ACC112 (cell line): ENCODE measurements around the gene SH3BGRL2.
"Not testable (repeated sequence)": the region's sequence is repeated elsewhere in the genome, so short reads cannot be mapped to it uniquely, and the experiment has no call there.

Experiments
- H2AFZ ChIP-seq: fragments of 200-600 bp; sonication (generic); one replicate; pipeline ENCODE4 v1.6.0; 2017; ENCODE audit warnings: antibody characterized with exemption, low read length; ENCODE audit not compliant: unreplicated experiment
- H3K27ac ChIP-seq: fragments of 200-600 bp; sonication (generic); 2 replicates; pipeline ENCODE4 v1.5.1; 2014; ENCODE audit warnings: low read depth, mild to moderate bottlenecking, antibody characterized with exemption, low read length, moderate library complexity
- H3K27me3 ChIP-seq: fragments of 200-600 bp; sonication (generic); 2 replicates; pipeline ENCODE4 v1.6.1; 2014; ENCODE audit warnings: mild to moderate bottlenecking, antibody characterized with exemption, low read length, moderate library complexity, mixed read lengths; ENCODE audit not compliant: insufficient read depth
- H3K36me3 ChIP-seq: fragments of 200-600 bp; sonication (generic); 2 replicates; pipeline ENCODE4 v1.6.1; 2016; ENCODE audit warnings: mild to moderate bottlenecking, antibody characterized with exemption, low read length, moderate library complexity, mixed read lengths; ENCODE audit not compliant: insufficient read depth
- H3K4me1 ChIP-seq: fragments of 200-600 bp; sonication (generic); one replicate; pipeline ENCODE4 v1.6.1; 2016; ENCODE audit warnings: low read length, mixed read lengths; ENCODE audit not compliant: insufficient read depth, unreplicated experiment, control insufficient read depth
- H3K4me3 ChIP-seq: fragments of 200-600 bp; sonication (generic); 2 replicates; pipeline ENCODE4 v1.5.1; 2014; ENCODE audit warnings: mild to moderate bottlenecking, low read depth, low read length
- H3K79me2 ChIP-seq: fragments of 200-600 bp; sonication (generic); one replicate; pipeline ENCODE4 v1.6.0; 2016; ENCODE audit warnings: low read length; ENCODE audit not compliant: control insufficient read depth, unreplicated experiment, insufficient read depth

Gene SH3BGRL2

GRCh38 chr6:79737172-79737571 lies 106.0 kb downstream of the SH3BGRL2 start:
- Histone ChIP-seq H3K79me2 (no peaks in the 10 kb centered on the region), H3K27me3 (0 out of 2 replicates have a peak, but pooled peaks cover under 1% of the 10 kb centered on the region)

GRCh38 chr6:79742030-79742429 lies 110.9 kb downstream of the SH3BGRL2 start:
- H3K27me3 ChIP-seq, result no peaks in the 10 kb centered on the region
- no peak overlapping the region for H2AFZ ChIP-seq
- H3K4me1 ChIP-seq, result no peaks in the 10 kb centered on the region
- H3K36me3 ChIP-seq, result no peaks in the 10 kb centered on the region
- H3K79me2 ChIP-seq, result no peaks in the 10 kb centered on the region
- no peak overlapping the region for H3K27ac ChIP-seq
- no peak overlapping the region for H3K4me3 ChIP-seq

More at GRCh38 chr6:79737172-79737571, 106.0 kb downstream of the SH3BGRL2 start:
- H2AFZ ChIP-seq, result peak overlapping the region; percentile 55
- H3K4me1 ChIP-seq, result no peaks in the 10 kb centered on the region
- H3K27ac ChIP-seq, result no peak overlapping the region
- no peaks in the 10 kb centered on the region for H3K36me3 ChIP-seq
- peak overlapping the region; percentile 71 for H3K4me3 ChIP-seq

DNA sequence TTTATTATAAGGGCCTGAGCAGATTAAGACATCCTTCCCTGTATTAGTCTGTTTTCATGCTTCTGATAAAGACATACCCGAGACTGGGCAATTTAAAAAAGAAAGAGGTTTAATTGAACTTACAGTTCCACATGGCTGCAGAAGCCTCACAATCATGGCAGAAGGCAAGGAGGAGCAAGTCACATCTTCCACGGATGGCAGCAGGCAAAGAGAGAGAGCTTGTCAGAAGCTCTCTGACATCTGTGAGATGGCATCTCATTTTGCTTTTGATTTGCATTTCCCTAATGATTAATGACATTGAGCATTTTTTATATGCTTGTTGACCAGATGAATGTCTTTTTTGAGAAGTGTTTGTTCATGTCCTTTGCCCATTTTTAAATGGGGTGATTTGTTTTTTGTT lies 114.2 kb downstream of the SH3BGRL2 start:
- H3K27ac ChIP-seq, H3K36me3 ChIP-seq, H3K4me1 ChIP-seq, H3K79me2 ChIP-seq, H3K4me3 ChIP-seq, H2AFZ ChIP-seq, H3K27me3 ChIP-seq: not testable (repeated sequence)

DNA sequence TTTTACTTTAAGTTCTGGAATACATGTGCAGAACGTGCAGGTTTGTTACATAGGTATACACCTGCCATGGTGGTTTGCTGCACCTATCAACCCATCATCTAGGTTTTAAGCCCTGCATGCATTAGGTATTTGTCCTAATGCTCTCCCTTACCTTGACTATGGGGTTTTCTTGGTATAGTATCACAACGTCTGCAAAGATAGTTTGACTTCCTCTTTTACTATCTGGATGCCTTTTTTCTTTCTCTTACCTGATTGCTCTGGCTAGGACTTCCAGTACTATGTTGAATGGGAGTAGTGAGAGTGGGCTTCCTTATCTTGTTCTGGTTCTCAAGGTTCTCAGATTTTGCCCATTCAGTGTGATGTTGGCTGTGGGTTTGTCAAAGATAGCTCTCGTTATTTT lies 115.2 kb downstream of the SH3BGRL2 start:
- H2AFZ ChIP-seq, H3K4me3 ChIP-seq, H3K4me1 ChIP-seq, H3K36me3 ChIP-seq, H3K79me2 ChIP-seq, H3K27ac ChIP-seq: not testable (repeated sequence)
- peaks cover 13% of the 10 kb centered on the region; the same call in 1 of the 2 replicates for H3K27me3 ChIP-seq

- Histone ChIP-seq H3K36me3 (no peaks in the 10 kb centered on the region), H3K79me2 (no peaks in the 10 kb centered on the region), H2AFZ (peak overlapping the region; percentile 21), H3K27ac (no peak overlapping the region), H3K27me3 (peaks cover 46% of the 10 kb centered on the region), H3K4me3 (peak overlapping the region; percentile 13; the same call in 1 of the 2 replicates), H3K4me1 (no peaks in the 10 kb centered on the region)
Observed at GRCh38 chr6:79750806-79751205, 119.7 kb downstream of the SH3BGRL2 start.
